Measurements from ENCODE around the gene OR5AU1. TPM values are rescaled to one million over a fixed set of nuclear protein-coding genes. Genes with fewer than 3 reads are reported as not detected.

OR5AU1 gene
- total and polyA plus RNA-seq, 12 donors: not detected

- no peak overlapping the region for H3K4me3 ChIP-seq
- TF ChIP-seq CTCF (IDR thresholded peaks at IDR 0.05): no peak
- peaks cover 0 to 4% (median 0%) of the 10 kb centered on the region in 9 donors for H3K4me1 ChIP-seq
- peaks cover 0 to 39% (median 0%) of the 10 kb centered on the region in 9 donors for H3K36me3 ChIP-seq
- H3K27ac ChIP-seq: no peak overlapping the region
- WGBS, 2 donors: 87 to 89% methylated on average over 5 of the region's 5 CpGs
- no peak for DNase-seq
- no peak for ATAC-seq
- intact Hi-C loops (cut with DNase I): no loop called here
- peaks cover 0 to 12% (median 0%) of the 10 kb centered on the region in 11 donors for H3K9me3 ChIP-seq
- no peaks in the 10 kb centered on the region for H3K27me3 ChIP-seq
These were observed 45.0 kb upstream of the OR5AU1 start for GRCh38 chr14:21200752-21201461.

DNA sequence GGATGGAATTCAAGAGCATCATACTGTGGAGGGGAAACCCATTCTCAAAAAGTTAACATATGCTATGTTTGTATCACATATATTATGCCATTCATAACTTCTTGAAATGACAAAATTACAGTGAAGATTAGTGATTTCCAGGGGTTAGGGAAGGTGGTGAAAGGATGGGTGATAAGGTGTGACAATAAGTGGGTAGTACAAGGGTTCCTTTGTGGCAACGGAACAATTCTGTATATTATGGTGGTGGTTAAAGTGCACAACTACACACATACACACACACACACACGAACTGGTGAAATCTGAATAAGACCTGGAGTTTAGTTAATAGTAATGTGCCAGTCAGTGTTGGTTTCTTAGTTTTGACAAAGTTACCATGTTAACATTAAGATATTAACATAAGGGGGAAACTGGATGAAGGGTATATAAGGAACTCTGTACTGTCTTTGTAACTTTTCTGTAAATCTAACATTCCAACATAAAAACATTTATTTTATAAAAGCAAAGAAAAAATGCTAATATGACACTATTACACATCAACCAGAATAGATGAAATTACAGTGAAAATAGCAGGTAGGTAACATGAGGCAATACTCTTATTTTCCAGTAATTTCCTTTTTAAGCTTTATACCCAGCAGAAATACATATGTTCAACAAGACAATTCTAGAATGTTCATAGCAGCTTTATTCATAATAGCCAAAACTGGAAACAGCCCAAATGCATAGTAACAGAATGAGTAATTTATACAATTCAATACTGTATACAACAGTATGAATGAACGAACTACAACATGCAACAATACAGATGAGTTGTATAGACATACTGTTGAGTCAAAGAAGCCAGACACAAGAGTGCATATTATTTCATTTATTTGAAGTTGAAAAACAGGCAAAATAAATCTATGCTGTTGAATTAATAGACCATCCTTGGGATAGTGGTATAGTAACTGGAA, 44.0 kb upstream of the OR5AU1 start:
- DNase-seq: no peak
- Histone ChIP-seq H3K4me3 (no peak overlapping the region), H3K36me3 (peaks cover 0 to 28% (median 0%) of the 10 kb centered on the region in 9 donors), H3K4me1 (no peaks in the 10 kb centered on the region), H3K9me3 (peaks cover 0 to 12% (median 0%) of the 10 kb centered on the region in 11 donors), H3K27ac (no peak overlapping the region), H3K27me3 (no peaks in the 10 kb centered on the region)
- ATAC-seq: no peak
- TF ChIP-seq CTCF (IDR thresholded peaks at IDR 0.05): no peak
- intact Hi-C loops (cut with DNase I): no loop called here
- 69 to 74% methylated on average over 3 of the region's 3 CpGs for WGBS, 2 donors

- peaks cover 0 to under 1% (median 0%) of the 10 kb centered on the region in 9 donors for H3K4me1 ChIP-seq
- H3K9me3 ChIP-seq: peaks cover 0 to 12% (median 0%) of the 10 kb centered on the region in 11 donors
- DNase-seq (no peak), ATAC-seq (no peak)
- no peaks in the 10 kb centered on the region for H3K27me3 ChIP-seq
- WGBS, 2 donors: 93 to 94% methylated on average over 2 of the region's 2 CpGs
- H3K27ac ChIP-seq: no peak overlapping the region
- no peak for TF ChIP-seq CTCF (IDR thresholded peaks at IDR 0.05)
- peaks cover 0 to 7% (median 0%) of the 10 kb centered on the region in 9 donors for H3K36me3 ChIP-seq
- intact Hi-C loops (cut with DNase I): no loop called here
- no peak overlapping the region for H3K4me3 ChIP-seq
These were observed 41.7 kb upstream of the OR5AU1 start for GRCh38 chr14:21197418-21198205.

DNA sequence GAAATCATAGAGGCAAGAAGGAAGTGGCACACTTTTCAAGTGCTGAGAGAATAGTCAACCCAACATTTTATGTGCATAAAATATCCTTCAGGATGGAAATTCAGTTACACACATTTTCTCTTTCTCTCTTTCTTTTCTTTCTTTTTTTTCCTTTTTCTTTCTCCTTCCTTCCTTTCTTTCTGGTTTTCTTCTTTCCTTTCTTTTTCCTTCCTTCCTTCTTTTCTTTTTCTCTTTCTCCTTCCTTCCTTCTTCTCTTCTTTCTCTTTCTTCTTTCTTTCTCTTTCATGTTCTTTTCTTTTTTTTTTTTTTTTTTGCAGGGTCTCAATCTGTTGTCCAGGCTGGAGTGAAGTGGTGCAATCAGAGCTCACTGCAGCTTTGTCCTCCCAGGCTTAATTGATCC, 38.7 kb upstream of the OR5AU1 start:
- no peak for DNase-seq
- ATAC-seq: no peak
- H3K4me3 ChIP-seq: no peak overlapping the region
- peaks cover 0 to 12% (median 0%) of the 10 kb centered on the region in 11 donors for H3K9me3 ChIP-seq
- no peak overlapping the region for H3K27ac ChIP-seq
- intact Hi-C loops (cut with DNase I): no loop called here
- H3K27me3 ChIP-seq: no peaks in the 10 kb centered on the region
- H3K36me3 ChIP-seq: no peaks in the 10 kb centered on the region
- no peak for TF ChIP-seq CTCF (IDR thresholded peaks at IDR 0.05)
- H3K4me1 ChIP-seq: peaks cover 0 to 14% (median 3%) of the 10 kb centered on the region in 9 donors
